HuH-7 (cell line): Measurements from ENCODE around the gene ARL6IP4.

Experiments used
- DNase-seq: peaks from one replicate; pipeline ENCODE4 v3.0.0; 2011; ENCODE audit warnings: low spot score

ARL6IP4 gene

DNA sequence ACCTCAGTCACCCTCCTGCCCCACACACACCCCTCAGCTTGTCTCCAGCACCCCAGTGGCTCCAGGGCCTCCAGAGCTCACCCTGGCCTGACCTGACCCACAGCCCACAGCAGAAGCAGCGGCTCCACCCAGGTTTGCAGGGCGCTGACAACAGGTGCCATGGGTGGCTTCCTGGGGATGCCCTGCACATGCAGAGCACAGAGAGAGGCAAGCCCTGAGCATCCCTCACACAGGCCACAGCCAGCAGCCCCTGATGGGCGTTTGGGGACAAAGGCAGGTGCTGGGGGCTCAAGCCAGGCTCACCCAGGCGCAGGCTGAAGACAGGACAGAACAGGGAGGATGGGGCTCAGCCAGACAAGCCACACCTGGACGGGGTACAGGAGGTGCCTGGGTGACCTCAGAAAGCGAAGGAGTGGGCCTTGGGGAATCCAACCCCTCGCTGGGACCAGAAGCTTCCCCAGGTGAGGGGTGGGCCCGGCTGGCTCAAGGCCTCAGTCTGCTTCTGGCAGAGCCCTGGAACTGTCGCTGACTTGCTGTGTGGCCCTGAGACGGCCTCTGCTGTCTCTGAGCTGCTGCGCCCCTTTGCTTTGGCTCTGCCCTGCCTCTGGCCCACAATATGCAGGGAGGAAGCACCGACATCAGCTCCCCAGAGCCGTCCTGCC is 10.6 kb downstream of the ARL6IP4 start:
- DNase-seq: no peak

DNA sequence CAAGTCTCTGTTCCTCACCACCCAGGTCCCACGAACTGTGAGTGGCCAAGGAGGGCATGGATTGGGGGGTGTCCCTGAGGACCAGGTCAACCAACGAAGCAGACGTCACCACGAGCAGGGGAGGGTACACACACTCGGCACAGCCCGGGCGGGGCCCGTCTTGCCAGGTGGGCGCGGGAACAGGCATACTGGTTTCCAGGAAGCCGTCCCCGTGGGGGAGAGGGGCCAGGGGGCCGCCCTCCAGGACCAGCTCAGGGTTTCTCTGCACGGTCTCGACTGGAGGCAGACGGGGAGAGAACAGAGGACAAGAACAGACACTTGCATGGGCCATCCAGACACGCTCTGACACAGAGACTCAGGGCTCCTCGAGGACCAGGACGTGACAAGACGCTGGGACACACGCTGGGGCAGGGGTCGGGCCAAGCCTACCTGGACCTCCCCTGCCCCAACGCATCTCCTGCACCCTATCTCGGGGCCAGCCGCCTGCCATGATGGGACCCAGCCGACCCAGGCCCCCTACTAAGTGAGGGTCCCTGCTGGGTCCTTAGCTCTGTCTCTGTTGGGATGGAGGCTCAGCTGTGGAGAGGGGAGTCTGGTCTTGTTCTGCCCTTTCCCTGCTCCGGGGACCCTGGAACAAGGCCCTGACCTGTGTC is 11.3 kb downstream of the ARL6IP4 start:
- no peak for DNase-seq

DNA sequence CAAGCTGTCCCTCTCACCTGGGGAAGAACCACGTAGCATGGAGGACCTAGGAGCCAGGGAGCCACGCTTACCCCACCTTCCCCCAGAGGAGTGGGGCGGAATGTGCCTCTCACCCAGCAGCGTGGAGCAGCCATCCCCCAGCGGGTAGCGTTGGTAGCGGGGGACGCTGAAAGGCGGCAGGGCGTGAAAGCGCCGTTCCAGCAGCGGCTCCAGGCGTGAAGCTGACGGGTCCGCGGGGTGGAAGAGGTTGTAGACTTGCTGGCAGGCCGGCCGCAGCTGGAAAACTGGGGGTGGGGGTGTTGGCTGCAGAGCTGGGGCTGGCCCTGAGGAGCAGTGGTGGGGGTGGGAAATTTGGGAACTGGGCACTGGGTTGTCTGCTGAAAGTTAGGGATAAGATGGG is 11.9 kb downstream of the ARL6IP4 start:
- DNase-seq: no peak

DNA sequence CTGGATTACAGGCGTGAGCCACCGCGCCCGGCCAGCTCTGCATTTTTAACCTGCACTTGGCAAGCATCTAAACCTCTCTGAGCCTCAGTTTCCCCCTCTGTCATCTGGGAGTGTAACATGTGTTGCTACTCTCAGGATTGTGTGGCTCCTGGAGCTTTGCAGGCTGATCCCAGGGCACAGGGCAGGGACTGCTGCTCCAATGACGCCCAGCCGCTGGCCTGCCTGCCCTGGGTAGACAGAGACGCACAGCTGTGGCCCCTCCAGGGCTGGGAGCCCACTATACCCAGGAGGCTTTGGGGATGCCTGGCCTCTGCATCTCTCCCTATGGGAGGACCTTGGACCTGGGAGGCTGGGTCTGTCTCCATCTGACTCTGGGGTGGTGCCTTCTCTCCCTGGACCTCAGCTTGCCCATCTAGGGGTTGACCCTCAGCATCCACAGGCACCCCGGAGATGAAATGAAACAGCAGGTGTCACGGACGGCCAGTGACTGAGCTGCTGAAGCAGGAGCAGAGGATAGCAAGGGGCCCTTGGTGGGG is 13.7 kb downstream of the ARL6IP4 start:
- DNase-seq: no peak

DNA sequence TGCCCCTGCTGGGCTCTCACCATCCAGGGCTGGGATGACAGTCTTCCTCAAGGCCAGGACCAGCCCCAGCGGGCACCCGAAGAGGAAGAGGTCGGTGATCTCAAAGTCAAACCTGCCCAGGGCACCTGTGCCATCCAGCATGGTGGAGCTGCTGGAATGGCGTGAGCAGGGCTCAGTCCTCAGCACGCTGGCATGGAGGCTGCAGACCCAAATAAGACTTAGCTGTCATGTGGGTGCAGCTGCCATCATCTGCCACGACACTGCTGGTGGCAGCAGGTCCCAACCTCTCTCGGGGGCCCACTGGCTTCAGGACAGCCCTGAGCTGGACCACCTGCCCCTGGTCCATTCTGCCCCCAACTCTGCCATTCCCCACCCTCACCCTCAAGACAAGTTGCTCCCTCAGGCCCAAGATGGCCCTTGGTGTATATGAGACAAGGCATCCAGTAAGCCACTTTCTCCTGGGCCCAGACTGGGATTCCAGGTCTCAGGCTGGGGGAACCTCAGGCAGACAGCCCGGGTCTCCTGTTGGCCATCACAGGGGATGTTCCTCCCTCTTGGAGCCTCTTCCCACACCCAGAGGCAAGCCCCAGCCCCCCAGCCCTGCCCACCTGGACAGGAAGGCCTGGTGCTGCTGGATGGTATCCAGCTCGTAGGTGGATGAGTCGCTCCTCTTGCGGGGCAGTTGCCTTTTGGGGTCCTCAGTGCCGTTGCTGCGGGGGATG is 14.5 kb downstream of the ARL6IP4 start:
- no peak for DNase-seq

GRCh38 chr12:122995503-122996187 is 15.2 kb downstream of the ARL6IP4 start:
- peak; percentile 46 for DNase-seq

DNA sequence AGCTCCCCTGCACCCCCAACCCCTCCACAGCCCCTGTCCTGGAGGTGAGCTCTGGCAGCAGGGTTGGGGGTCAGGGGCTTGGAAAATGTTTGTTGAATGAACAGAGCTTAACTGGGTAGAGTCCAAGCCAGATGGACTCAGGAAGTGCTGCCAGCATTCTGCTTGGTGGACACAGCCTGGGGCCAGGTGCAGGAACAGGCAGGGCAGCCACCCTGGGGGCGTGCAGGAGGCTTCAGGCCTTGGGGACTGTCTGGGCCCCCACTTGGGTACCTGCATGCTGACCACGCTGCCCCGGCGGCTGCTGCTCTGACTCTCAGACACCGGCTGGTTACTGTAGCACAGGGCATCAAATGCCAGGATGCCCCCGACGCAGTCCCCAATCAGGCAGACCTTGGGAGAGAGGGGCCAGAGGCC is 15.7 kb downstream of the ARL6IP4 start:
- DNase-seq: no peak

- DNase-seq: no peak
Observed at GRCh38 chr12:122996621-122997342, 16.3 kb downstream of the ARL6IP4 start.

- no peak for DNase-seq
Observed at GRCh38 chr12:122997343-122998250, 17.1 kb downstream of the ARL6IP4 start.

GRCh38 chr12:122998316-122998715 is 17.8 kb downstream of the ARL6IP4 start:
- DNase-seq: no peak

DNA sequence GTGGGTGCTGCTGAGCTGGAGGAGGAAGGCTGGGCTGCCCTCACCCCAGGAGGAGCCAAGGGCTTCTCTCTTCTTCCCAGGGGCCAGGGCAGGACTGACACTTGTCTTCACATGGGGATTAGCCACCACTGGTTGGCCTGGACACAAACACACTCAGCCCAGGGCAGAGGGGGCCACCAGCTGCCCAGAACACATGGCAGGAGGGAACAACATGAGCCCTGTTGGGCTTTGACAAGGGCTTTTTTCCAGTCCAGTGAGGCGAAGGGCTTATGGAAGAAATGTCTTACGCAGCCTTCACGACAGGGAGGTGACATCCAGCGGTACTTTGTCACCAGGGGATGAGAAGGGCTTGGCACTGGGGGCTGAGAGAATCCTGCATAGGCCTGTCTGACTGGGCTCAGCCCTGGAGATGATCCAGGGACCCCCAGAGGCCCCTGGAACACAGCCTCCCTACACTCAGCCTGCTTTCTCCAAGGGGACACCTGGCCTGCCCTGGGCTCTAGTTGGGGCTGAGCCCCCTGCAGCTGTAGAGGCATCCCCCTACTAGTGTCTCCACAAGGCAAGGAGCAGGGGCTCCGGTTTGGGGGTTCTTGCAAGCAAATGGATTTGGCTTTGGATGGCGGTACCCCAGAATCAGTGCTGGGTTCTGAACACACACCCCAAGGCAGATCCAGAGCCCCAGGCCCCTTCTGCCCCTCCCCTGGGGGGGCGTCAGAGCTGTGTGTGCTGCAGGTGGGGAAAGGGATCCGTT is 18.9 kb downstream of the ARL6IP4 start:
- no peak for DNase-seq

DNA sequence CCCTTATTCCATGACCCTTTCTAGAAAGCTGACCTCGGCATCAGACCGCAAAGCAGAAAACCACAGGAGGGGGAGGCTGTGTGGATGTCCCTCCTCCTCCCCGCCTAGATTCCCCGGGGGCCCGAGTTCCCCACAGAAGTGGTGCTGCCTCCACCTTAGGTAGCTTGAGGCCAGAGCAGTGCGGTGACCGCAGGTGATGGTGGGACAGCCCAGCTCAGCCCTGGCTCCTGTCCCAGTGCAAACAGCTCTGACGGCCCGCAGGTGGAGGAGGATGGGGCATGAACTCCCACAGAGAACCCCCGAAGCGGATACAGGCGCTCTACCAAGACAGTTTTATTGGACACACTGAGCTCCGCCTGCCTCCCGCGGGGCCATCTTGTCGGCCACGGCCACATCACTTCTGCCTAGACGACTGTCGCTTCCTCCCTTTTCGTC is 19.5 kb downstream of the ARL6IP4 start:
- DNase-seq: no peak

DNA sequence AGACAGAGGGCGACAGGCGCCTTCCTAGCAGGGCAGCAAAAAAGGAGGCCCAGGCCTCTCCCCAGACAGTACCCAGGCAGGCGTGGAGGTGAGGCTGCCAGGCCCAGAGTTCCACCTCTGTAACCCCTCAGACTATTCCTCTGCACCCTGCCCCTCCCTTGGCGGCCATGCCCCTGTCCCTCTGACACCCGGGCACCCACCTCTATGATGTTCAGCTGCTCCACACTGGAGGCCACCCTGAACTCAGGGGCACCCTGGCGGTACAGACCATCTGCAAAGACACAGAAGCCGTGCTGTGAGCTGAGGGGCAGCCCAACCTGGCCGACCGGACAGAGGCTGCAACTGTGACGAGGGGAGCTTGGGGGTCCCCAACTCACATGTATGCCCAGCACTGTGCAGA is 20.1 kb downstream of the ARL6IP4 start:
- no peak for DNase-seq

DNA sequence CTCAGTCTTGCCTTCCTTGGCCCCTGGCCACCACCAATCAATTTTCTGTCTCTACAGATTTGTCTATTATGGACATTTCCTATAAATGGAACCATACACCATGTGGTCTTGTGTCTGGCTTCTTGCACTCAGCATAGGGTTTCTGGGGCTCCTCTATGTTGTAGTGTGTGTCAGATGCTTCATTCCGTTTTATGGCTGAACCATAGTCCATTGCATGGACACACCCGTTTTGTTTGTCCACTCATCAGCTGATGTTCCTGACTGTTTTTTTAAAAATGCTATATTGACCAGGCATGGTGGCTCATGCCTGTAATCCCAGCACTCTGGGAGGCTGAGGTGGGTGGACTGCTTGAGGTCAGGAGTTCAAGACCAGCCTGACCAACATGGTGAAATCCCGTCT is 21.0 kb downstream of the ARL6IP4 start:
- DNase-seq: no peak

- no peak for DNase-seq
Observed at GRCh38 chr12:123003257-123003656, 22.8 kb downstream of the ARL6IP4 start.

DNA sequence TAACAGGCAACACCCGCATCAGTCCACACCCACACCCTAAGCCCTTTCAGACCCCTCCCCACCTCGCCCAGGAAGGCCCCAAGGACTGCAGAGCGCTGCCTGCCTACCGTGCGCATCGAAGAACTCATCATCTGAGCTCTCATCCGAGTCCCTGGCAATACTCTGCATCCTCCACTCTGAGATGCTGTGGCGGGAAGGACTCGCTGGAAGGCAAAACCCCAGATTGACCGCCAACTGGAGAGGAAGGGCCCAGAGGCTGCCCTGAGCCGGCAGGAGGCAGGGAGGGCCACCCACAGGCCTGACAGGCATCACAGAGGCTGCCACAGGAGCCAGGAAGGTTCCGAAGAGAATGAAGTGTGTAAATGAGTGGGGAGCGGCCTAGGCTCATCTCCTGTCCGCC is 23.8 kb downstream of the ARL6IP4 start:
- DNase-seq: no peak

- no peak for DNase-seq
Observed at GRCh38 chr12:123005081-123005626, 24.7 kb downstream of the ARL6IP4 start.

- no peak for DNase-seq
Observed at GRCh38 chr12:123006977-123007376, 26.5 kb downstream of the ARL6IP4 start.

GRCh38 chr12:123010110-123010509 is 29.6 kb downstream of the ARL6IP4 start:
- DNase-seq: no peak

- no peak for DNase-seq
Observed at GRCh38 chr12:123010681-123011080, 30.2 kb downstream of the ARL6IP4 start.
